Colonic mucosa (tissue), 4 donors: ENCODE measurements around the gene CASP1. TPM values are rescaled to one million over a fixed set of nuclear protein-coding genes. Genes with fewer than 3 reads are reported as not detected.
"Not testable (repeated sequence)": the region's sequence is repeated elsewhere in the genome, so short reads cannot be mapped to it uniquely, and the experiment has no call there.

Source experiments
- DNase-seq: peaks from one replicate; pipeline ENCODE4 v3.0.0-alpha.2; 2020
- H3K27ac ChIP-seq: fragments of 200-600 bp; one replicate; pipeline ENCODE4 v1.8.0; 2021
- H3K27me3 ChIP-seq: fragments of 200-600 bp; one replicate; pipeline ENCODE4 v1.8.0; 2021
- H3K36me3 ChIP-seq: fragments of 200-600 bp; one replicate; pipeline ENCODE4 v1.8.0; 2021
- H3K4me1 ChIP-seq: fragments of 200-600 bp; one replicate; pipeline ENCODE4 v1.8.0; 2021; ENCODE audit warnings: mild to moderate bottlenecking
- H3K4me3 ChIP-seq: fragments of 200-600 bp; one replicate; pipeline ENCODE4 v1.8.0; 2021
- H3K9ac ChIP-seq, 2 donors: one replicate each; pipeline ENCODE4 v1.7.0; 2013; ENCODE audit warnings: control low read depth in 2 of 2, low read depth in 2 of 2, low read length in 2 of 2
- H3K9me3 ChIP-seq: fragments of 200-600 bp; one replicate; pipeline ENCODE4 v1.8.0; 2021
- intact Hi-C: fragments of 100-400 bp; cut with DNase I; formaldehyde crosslinking; loops from one replicate; pipeline ENCODE4 v1.14.1; 2022
- total RNA-seq, 2 donors: library from RNA; stranded (reverse); fragmentation: NEBNext Ultra II Directional in 1 of 2; extraction: Animal tissue kit (Norgen Biotek cat#: 25700) in 1 of 2; gene quantifications; one replicate each; pipeline ENCODE4 v1.2.1, GENCODE V29; 2021
- TF ChIP-seq, protein P1 (sequence below): fragments of 200-600 bp; IDR thresholded peaks from one replicate; pipeline ENCODE4 v1.8.0; 2022; ENCODE audit warnings: antibody characterized with exemption, mild to moderate bottlenecking
- donor health status: healthy.
- donor health status: DM: no; HTN: no; CAD: no.
- donor health status: DM: no; HTN: no; CAD: no.

Gene CASP1
- total RNA-seq, 2 donors from 2014 or later: 68.7 to 73.7 TPM

DNA sequence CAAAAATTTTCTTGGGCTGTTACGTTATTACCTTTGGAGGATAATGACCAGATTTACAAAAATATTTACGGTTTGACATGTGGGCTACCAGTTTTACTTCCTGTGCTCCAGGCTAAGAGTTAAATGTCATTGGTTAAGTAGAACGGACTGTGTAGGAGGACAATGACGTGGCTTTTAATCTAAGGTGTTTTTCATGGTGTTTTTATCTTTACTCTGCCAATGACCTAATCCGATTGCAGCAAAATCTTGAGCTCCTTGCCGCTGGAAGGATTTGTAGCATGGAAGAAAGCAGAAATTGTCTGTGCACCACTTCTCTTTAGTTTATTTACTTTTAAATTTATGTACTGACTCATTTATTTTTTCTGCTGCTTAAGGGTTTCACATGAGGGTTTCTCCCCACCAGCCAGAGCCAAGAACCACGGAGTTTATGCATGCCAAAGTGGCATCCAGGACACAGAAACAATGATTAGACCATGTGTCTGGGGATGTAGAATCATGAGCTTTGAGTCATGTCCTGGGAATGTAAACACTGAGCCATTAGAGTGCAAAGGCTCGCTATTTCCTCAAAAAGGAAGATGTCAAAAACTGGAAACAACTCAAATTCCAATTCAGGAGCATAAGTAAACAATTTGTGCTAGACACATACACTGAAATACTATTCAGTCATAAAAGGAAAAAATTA lies 12.1 kb upstream of the CASP1 start:
- Histone ChIP-seq H3K27me3 (no peaks in the 10 kb centered on the region), H3K36me3 (no peaks in the 10 kb centered on the region), H3K9ac (no peak overlapping the region), H3K27ac (peak overlapping the region; percentile 28), H3K4me1 (no peaks in the 10 kb centered on the region), H3K9me3 (no peaks in the 10 kb centered on the region), H3K4me3 (no peak overlapping the region)
- peak; percentile 46 for DNase-seq
- TF ChIP-seq, protein P1, sequence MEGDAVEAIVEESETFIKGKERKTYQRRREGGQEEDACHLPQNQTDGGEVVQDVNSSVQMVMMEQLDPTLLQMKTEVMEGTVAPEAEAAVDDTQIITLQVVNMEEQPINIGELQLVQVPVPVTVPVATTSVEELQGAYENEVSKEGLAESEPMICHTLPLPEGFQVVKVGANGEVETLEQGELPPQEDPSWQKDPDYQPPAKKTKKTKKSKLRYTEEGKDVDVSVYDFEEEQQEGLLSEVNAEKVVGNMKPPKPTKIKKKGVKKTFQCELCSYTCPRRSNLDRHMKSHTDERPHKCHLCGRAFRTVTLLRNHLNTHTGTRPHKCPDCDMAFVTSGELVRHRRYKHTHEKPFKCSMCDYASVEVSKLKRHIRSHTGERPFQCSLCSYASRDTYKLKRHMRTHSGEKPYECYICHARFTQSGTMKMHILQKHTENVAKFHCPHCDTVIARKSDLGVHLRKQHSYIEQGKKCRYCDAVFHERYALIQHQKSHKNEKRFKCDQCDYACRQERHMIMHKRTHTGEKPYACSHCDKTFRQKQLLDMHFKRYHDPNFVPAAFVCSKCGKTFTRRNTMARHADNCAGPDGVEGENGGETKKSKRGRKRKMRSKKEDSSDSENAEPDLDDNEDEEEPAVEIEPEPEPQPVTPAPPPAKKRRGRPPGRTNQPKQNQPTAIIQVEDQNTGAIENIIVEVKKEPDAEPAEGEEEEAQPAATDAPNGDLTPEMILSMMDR: no peak
- intact Hi-C loops: no loop called here

GRCh38 chr11:105045676-105046296 lies 10.8 kb upstream of the CASP1 start:
- H3K9me3 ChIP-seq: no peaks in the 10 kb centered on the region
- H3K27ac ChIP-seq: peak overlapping the region; percentile 78
- TF ChIP-seq, protein P1: no peak
- no peaks in the 10 kb centered on the region for H3K4me1 ChIP-seq
- H3K36me3 ChIP-seq: no peaks in the 10 kb centered on the region
- no peak overlapping the region for H3K9ac ChIP-seq
- intact Hi-C loops: no loop called here
- H3K4me3 ChIP-seq: no peak overlapping the region
- DNase-seq: no peak
- H3K27me3 ChIP-seq: no peaks in the 10 kb centered on the region

- Histone ChIP-seq H3K4me3 (peak within 1 kb of the TSS; percentile 46), H3K9ac (peak within 1 kb of the TSS in 1 of 2 donors; percentile 67), H3K27ac (peak within 1 kb of the TSS; percentile 78)
- H3K4me1 ChIP-seq, H3K9me3 ChIP-seq, intact Hi-C loops, H3K36me3 ChIP-seq, H3K27me3 ChIP-seq: not testable (repeated sequence)
- peak; percentile 73 for DNase-seq
Observed at GRCh38 chr11:105044557-105045524, 9.9 kb upstream of the CASP1 start, which contains the start of gene CARD16. Gene CARD16, minus strand, starts transcription at chr11:105045335. Its CDS starts 38 bp downstream, at chr11:105045297.

GRCh38 chr11:105042178-105042577 lies 7.2 kb upstream of the CASP1 start:
- TF ChIP-seq, protein P1: no peak

GRCh38 chr11:105040703-105041102 lies 5.8 kb upstream of the CASP1 start:
- DNase-seq: no peak
- no peaks in the 10 kb centered on the region for H3K4me1 ChIP-seq

More at GRCh38 chr11:105042178-105042577, 7.2 kb upstream of the CASP1 start:
- Histone ChIP-seq H3K27ac (no peak overlapping the region), H3K4me3 (no peak overlapping the region), H3K9ac (no peak overlapping the region), H3K36me3 (no peaks in the 10 kb centered on the region), H3K27me3 (no peaks in the 10 kb centered on the region), H3K4me1 (no peaks in the 10 kb centered on the region), H3K9me3 (no peaks in the 10 kb centered on the region)
- DNase-seq: no peak
- intact Hi-C loops: no loop called here

DNA sequence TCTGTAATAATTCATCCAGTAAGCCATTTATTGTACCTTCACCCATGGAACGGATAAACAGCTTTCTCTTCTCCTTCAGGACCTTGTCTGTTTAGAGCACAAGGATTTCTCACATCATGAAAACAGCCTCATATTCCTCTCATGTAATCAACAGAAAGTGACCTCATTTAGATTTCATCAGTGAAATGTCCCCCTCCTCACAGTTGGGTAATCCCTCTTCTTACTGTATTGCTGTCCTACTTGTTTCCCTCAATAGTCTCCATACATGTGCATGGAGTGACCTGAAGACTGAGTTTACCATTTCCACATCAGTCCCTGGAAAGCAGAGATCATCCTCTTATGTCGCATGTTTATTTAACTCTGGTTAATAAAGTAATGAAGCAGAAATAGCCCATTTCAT lies 556 bp downstream of the CASP1 start:
- Histone ChIP-seq H3K27ac (peak overlapping the region; percentile 84), H3K9ac (peak overlapping the region; percentile 36 to 74), H3K4me3 (peak overlapping the region; percentile 35)
- DNase-seq, intact Hi-C loops, H3K27me3 ChIP-seq, H3K36me3 ChIP-seq, H3K9me3 ChIP-seq, H3K4me1 ChIP-seq: not testable (repeated sequence)

More at GRCh38 chr11:105040703-105041102, 5.8 kb upstream of the CASP1 start:
- Histone ChIP-seq H3K27ac (no peak overlapping the region), H3K36me3 (no peaks in the 10 kb centered on the region), H3K9ac (no peak overlapping the region), H3K27me3 (no peaks in the 10 kb centered on the region), H3K9me3 (no peaks in the 10 kb centered on the region), H3K4me3 (no peak overlapping the region)
- TF ChIP-seq, protein P1: no peak
- intact Hi-C loops: no loop called here
